A549 (cell line): Measurements from ENCODE around the gene B4GALT7. TPM values are rescaled to one million over a fixed set of nuclear protein-coding genes. Genes with fewer than 3 reads are reported as not detected.

ENCODE experiments used
- ATAC-seq, 2 experiments: fragments of 200-7000 bp in 1 of 2; fragments of >200 bp in 1 of 2; cut with Nextera tagmentation in 1 of 2; cut with Tn5 transposase in 1 of 2; 3 replicates each; pipeline versions ENCODE4 v1.8.0 to v1.9.1; 2018 to 2020; ENCODE audit warnings: mild to moderate bottlenecking in 1 of 2, moderate library complexity in 1 of 2
- CTCF ChIA-PET: fragments of 300-600 bp; sonication (Branson Sonifier 250); formaldehyde crosslinking; extraction: SDS; loops from one replicate; lab custom pipeline; 2021; ENCODE audit warnings: antibody characterized with exemption, inconsistent platforms; lab: Yijun Ruan, JAX
- POLR2A ChIA-PET: fragments of 350-600 bp; formaldehyde crosslinking; extraction: SDS; loops from one replicate; lab custom pipeline; 2021; ENCODE audit warnings: antibody characterized with exemption, inconsistent platforms; lab: Yijun Ruan, JAX
- DNase-seq, 2 experiments: peaks; one replicate each; pipeline versions ENCODE4 v3.0.0 to v3.0.0-alpha.2; 2011 to 2016; ENCODE audit warnings: low read depth in 1 of 2, low spot score in 1 of 2
- FAIRE-seq: peaks from 2 replicates; lab custom pipeline; 2011; peaks lifted over from hg19 to GRCh38; lab: Jason Lieb, UNC
- H3K27ac ChIP-seq, 2 experiments: fragments of >200 bp; sonication (Bioruptor Twin); formaldehyde crosslinking; 3 replicates each; pipeline ENCODE4 v1.5.1; 2016 to 2017
- H3K4me1 ChIP-seq: fragments of >200 bp; sonication (Bioruptor Twin); formaldehyde crosslinking; 3 replicates; pipeline ENCODE4 v1.6.1; 2016
- H3K4me2 ChIP-seq: fragments of >200 bp; sonication (Bioruptor Twin); formaldehyde crosslinking; 3 replicates; pipeline ENCODE4 v1.6.1; 2016
- H3K4me3 ChIP-seq: fragments of >200 bp; sonication (Bioruptor Twin); formaldehyde crosslinking; 3 replicates; pipeline ENCODE4 v1.5.1; 2016
- H3K9me3 ChIP-seq: fragments of >200 bp; sonication (Bioruptor Twin); formaldehyde crosslinking; 3 replicates; pipeline ENCODE4 v1.6.1; 2016
- EP300 ChIP-seq, 2 experiments: fragments of >200 bp; sonication (Bioruptor Twin); formaldehyde crosslinking; IDR thresholded peaks; 2 replicates in 1 of 2; 3 replicates in 1 of 2; pipeline ENCODE4 v1.6.1; 2016 to 2017
- FOSB ChIP-seq: fragments of 250-450 bp; sonication (Bioruptor Pico); IDR thresholded peaks from 2 replicates; pipeline ENCODE4 v1.5.0; 2020; ENCODE audit warnings: mild to moderate bottlenecking, moderate library complexity
- FOXS1 ChIP-seq: fragments of 250-450 bp; sonication (Bioruptor Pico); IDR thresholded peaks from 2 replicates; pipeline ENCODE4 v1.5.0; 2020; ENCODE audit warnings: mild to moderate bottlenecking, moderate library complexity
- HEYL ChIP-seq: fragments of 250-450 bp; sonication (Bioruptor Pico); IDR thresholded peaks from 2 replicates; pipeline ENCODE4 v1.8.0; 2021; ENCODE audit warnings: mild to moderate bottlenecking, moderate library complexity
- HOXA7 ChIP-seq: fragments of 250-450 bp; sonication (Bioruptor Pico); IDR thresholded peaks from 2 replicates; pipeline ENCODE4 v1.5.0; 2020; ENCODE audit warnings: mild to moderate bottlenecking, moderate library complexity
- HOXB13 ChIP-seq: fragments of 250-450 bp; sonication (Bioruptor Pico); IDR thresholded peaks from 2 replicates; pipeline ENCODE4 v1.5.0; 2020; ENCODE audit warnings: low read depth, mild to moderate bottlenecking, moderate library complexity
- JUN ChIP-seq, 2 experiments: fragments of >200 bp; sonication (Bioruptor Twin); formaldehyde crosslinking; IDR thresholded peaks; 2 replicates in 1 of 2; 3 replicates in 1 of 2; pipeline ENCODE4 v1.6.1; 2016 to 2017
- KDM5A ChIP-seq: fragments of 200-600 bp; sonication (generic); IDR thresholded peaks from 2 replicates; pipeline ENCODE4 v1.6.1; 2016; ENCODE audit warnings: antibody characterized with exemption, mild to moderate bottlenecking
- MAFK ChIP-seq: fragments of 450-650 bp; IDR thresholded peaks from 2 replicates; pipeline ENCODE4 v1.6.1; 2014; ENCODE audit not compliant: partially characterized antibody
- RARB ChIP-seq: fragments of 250-450 bp; sonication (Bioruptor Pico); IDR thresholded peaks from 2 replicates; pipeline ENCODE4 v1.8.0; 2021; ENCODE audit warnings: mild to moderate bottlenecking, moderate library complexity
- SREBF2 ChIP-seq: fragments of 450-650 bp; IDR thresholded peaks from 2 replicates; pipeline ENCODE4 v1.6.1; 2014; ENCODE audit warnings: mild to moderate bottlenecking, moderate library complexity
- TFCP2L1 ChIP-seq: fragments of 250-450 bp; sonication (Bioruptor Pico); IDR thresholded peaks from 2 replicates; pipeline ENCODE4 v1.5.0; 2021; ENCODE audit warnings: mild to moderate bottlenecking
- ZFP36 ChIP-seq: fragments of 450-650 bp; IDR thresholded peaks from 2 replicates; pipeline ENCODE4 v1.6.1; 2014; ENCODE audit warnings: borderline replicate concordance; ENCODE audit not compliant: partially characterized antibody
- WGBS: methylation state at CpG from one replicate; pipeline ENCODE4 v1.1.6; 2017; ENCODE audit errors: missing lambda C conversion rate; 5-methylcytosine and 5-hydroxymethylcytosine counted together
- polyA plus RNA-seq, 4 experiments: library from polyadenylated mRNA; depleted of rRNA in 3 of 4; stranded (reverse); fragments of >200 nt; fragmentation: RNase III in 1 of 4; extraction: RNeasy Plus Mini Kit Qiagen cat#74134 plus additional on column Dnase treatment in 1 of 4; gene quantifications; 2 replicates in 3 of 4; 3 replicates in 1 of 4; pipeline ENCODE4 v1.2.3, GENCODE V29; 2011 to 2017
- TF ChIP-seq, protein P1 (sequence below): fragments of >200 bp; sonication (Bioruptor Twin); formaldehyde crosslinking; IDR thresholded peaks from 3 replicates; pipeline ENCODE4 v1.6.1; 2016
- TF ChIP-seq, protein P2 (sequence below): fragments of 450-650 bp; IDR thresholded peaks from 2 replicates; pipeline ENCODE4 v1.6.1; 2014; ENCODE audit warnings: antibody characterized with exemption
- TF ChIP-seq, protein P3 (sequence below): IDR thresholded peaks from 2 replicates; pipeline ENCODE4 v1.6.1; 2012
- TF ChIP-seq, protein P4 (sequence below): fragments of 250-450 bp; sonication (Bioruptor Pico); IDR thresholded peaks from 2 replicates; pipeline ENCODE4 v1.5.0; 2021; ENCODE audit warnings: mild to moderate bottlenecking, moderate library complexity, borderline replicate concordance

The B4GALT7 gene
- polyA plus RNA-seq, 2 of the 4 experiments (the other 2 are of a cell fraction) = 13.0 to 18.0 TPM

DNA sequence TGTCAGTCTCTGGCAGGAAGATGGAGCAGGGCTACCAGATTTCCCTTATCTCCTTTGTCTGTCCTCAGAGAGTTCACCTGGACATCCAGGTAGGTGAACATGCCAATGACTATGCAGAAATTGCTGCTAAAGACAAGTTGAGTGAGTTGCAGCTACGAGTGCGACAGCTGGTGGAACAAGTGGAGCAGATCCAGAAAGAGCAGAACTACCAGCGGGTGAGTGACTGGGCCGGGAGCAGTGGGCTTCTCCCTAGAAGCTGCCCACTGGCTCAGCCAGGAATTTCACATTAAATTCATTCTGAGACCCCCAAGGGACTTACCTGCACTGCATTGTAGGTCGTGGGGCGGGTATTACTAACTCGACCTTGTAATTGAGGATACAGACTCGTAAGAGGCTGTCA is 5.9 kb upstream of the B4GALT7 start:
- no peak for FAIRE-seq
- no peak for ATAC-seq
- H3K4me1 ChIP-seq = peaks cover 15% of the 10 kb centered on the region; the same call in 2 of the 3 replicates
- ChIA-PET CTCF (interaction anchor here (1.5 to 4.9 kb wide), 2 partner anchors 14 to 190 kb away, joined by 3 to 24 read pairs; no protein-coding TSS in a partner anchor), POLR2A (no interaction called here)
- no peaks in the 10 kb centered on the region for H3K9me3 ChIP-seq
- no peak overlapping the region for H3K4me3 ChIP-seq
- 88% methylated on average over 8 of the region's 8 CpGs for WGBS
- H3K4me2 ChIP-seq = no peak overlapping the region
- no peak for DNase-seq
- no peak overlapping the region for H3K27ac ChIP-seq
- TF ChIP-seq JUN (IDR thresholded peaks at IDR 0.05) (no peak), RARB (no peak), MAFK (no peak), HEYL (no peak), HOXA7 (CRISPR knock-in tag) (no peak), TFCP2L1 (CRISPR knock-in tag) (no peak), ZFP36 (no peak), FOXS1 (CRISPR knock-in tag) (no peak)
- TF ChIP-seq, protein P1, sequence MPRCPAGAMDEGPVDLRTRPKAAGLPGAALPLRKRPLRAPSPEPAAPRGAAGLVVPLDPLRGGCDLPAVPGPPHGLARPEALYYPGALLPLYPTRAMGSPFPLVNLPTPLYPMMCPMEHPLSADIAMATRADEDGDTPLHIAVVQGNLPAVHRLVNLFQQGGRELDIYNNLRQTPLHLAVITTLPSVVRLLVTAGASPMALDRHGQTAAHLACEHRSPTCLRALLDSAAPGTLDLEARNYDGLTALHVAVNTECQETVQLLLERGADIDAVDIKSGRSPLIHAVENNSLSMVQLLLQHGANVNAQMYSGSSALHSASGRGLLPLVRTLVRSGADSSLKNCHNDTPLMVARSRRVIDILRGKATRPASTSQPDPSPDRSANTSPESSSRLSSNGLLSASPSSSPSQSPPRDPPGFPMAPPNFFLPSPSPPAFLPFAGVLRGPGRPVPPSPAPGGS = no peak

DNA sequence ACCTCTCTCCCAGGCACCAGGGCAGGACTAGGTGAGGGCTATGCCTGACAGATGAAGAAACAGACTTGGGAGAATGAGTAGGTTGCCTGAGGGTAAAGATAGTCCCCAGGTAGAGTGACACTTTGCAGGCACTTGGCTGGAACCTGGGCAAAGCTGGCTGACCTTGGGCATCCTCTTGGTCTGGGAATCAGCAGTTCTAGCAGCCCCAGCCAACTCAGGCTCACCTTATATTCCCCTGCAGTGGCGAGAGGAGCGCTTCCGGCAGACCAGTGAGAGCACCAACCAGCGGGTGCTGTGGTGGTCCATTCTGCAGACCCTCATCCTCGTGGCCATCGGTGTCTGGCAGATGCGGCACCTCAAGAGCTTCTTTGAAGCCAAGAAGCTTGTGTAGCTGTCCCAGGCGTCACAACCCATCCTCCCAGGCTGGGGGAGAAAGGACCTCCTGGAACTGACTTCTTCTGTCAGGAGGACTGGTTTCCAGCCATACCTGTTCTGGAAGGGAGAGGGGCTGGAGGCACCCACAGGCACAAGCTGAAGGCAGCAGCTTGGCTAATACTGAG is 4.8 kb upstream of the B4GALT7 start:
- Histone ChIP-seq H3K4me3 (no peak overlapping the region), H3K9me3 (no peaks in the 10 kb centered on the region), H3K27ac (no peak overlapping the region), H3K4me1 (peaks cover 15% of the 10 kb centered on the region; the same call in 2 of the 3 replicates), H3K4me2 (no peak overlapping the region)
- WGBS = 93% methylated on average over 8 of the region's 8 CpGs
- no peak for ATAC-seq
- no peak for FAIRE-seq
- DNase-seq = no peak
- TF ChIP-seq HOXB13 (CRISPR knock-in tag) (no peak), EP300 (IDR thresholded peaks at IDR 0.05) (no peak)
- TF ChIP-seq, protein P2, sequence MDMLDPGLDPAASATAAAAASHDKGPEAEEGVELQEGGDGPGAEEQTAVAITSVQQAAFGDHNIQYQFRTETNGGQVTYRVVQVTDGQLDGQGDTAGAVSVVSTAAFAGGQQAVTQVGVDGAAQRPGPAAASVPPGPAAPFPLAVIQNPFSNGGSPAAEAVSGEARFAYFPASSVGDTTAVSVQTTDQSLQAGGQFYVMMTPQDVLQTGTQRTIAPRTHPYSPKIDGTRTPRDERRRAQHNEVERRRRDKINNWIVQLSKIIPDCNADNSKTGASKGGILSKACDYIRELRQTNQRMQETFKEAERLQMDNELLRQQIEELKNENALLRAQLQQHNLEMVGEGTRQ = no peak
- TF ChIP-seq, protein P3, sequence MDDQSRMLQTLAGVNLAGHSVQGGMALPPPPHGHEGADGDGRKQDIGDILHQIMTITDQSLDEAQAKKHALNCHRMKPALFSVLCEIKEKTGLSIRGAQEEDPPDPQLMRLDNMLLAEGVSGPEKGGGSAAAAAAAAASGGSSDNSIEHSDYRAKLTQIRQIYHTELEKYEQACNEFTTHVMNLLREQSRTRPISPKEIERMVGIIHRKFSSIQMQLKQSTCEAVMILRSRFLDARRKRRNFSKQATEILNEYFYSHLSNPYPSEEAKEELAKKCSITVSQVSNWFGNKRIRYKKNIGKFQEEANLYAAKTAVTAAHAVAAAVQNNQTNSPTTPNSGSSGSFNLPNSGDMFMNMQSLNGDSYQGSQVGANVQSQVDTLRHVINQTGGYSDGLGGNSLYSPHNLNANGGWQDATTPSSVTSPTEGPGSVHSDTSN = no peak
- POLR2A ChIA-PET = interaction anchor here (0.6 kb wide), 1 partner anchor 22 kb away, joined by 4 read pairs; no protein-coding TSS in a partner anchor
- CTCF ChIA-PET = interaction anchor here (1.5 to 4.9 kb wide), 3 partner anchors 13 to 191 kb away, joined by 3 to 24 read pairs (median 4); no protein-coding TSS in a partner anchor

DNA sequence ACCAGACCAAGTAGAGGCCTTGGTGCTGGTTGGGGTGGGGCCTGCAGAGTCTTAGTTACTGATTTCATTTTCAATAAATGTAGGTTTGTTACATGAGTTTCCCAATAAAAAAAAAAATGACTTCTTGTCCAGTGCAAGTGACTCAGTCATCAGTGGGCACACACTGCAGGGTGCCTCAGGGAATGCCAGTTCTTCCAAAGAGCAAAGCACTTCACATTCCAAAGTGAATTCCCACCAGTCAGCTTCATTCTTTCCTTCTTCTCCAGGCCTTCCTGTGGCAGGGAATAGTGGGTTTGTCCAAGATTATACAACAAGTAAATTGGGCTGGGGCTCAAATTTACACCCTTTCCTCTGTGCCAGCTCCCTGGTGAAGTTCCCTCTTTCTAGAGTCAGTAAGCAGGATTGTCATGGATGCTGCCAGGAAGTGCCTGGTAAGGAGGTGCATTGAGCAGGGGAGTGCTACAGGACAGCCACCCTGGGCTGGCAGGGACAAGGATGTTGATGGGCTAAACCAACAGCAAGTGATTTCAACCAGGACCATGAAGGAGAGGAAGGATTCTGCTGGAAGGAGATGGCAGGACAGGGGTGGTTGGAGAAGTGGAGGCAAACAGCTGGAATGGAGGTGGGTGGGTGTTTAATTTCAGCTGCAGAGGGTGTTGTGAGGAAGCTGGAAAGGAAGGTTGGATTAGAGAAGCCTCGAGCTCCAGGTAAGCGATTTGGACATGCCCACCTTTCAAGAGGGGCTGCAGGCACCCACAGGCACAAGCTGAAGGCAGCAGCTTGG is 3.7 kb upstream of the B4GALT7 start:
- no peak overlapping the region for H3K4me2 ChIP-seq
- ChIA-PET POLR2A (no interaction called here), CTCF (interaction anchor here (2.0 to 4.9 kb wide), 2 partner anchors 12 to 95 kb away, joined by 4 to 24 read pairs; no protein-coding TSS in a partner anchor)
- no peak for ATAC-seq
- no peak overlapping the region for H3K4me3 ChIP-seq
- DNase-seq = no peak
- H3K9me3 ChIP-seq = no peaks in the 10 kb centered on the region
- WGBS = 94% methylated on average over 2 of the region's 2 CpGs
- TF ChIP-seq FOSB (CRISPR knock-in tag) (no peak), KDM5A (no peak), SREBF2 (no peak), ZFP36 (no peak), RARB (no peak)
- TF ChIP-seq, protein P4, sequence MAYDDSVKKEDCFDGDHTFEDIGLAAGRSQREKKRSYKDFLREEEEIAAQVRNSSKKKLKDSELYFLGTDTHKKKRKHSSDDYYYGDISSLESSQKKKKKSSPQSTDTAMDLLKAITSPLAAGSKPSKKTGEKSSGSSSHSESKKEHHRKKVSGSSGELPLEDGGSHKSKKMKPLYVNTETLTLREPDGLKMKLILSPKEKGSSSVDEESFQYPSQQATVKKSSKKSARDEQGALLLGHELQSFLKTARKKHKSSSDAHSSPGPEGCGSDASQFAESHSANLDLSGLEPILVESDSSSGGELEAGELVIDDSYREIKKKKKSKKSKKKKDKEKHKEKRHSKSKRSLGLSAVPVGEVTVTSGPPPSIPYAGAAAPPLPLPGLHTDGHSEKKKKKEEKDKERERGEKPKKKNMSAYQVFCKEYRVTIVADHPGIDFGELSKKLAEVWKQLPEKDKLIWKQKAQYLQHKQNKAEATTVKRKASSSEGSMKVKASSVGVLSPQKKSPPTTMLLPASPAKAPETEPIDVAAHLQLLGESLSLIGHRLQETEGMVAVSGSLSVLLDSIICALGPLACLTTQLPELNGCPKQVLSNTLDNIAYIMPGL (CRISPR knock-in tag) = no peak
- H3K4me1 ChIP-seq = peaks cover 20% of the 10 kb centered on the region; the same call in 2 of the 3 replicates
- FAIRE-seq = no peak
- no peak overlapping the region for H3K27ac ChIP-seq
